CD4-positive, alpha-beta T cell treated with Interleukin-6 for 4 hours (primary cell): Measurements from ENCODE around the gene FIBIN.
"Not testable (repeated sequence)": the region's sequence is repeated elsewhere in the genome, so short reads cannot be mapped to it uniquely, and the experiment has no call there.

Experiments used
- DNase-seq: peaks from one replicate; pipeline ENCODE4 v3.0.0-alpha.2; 2020; ENCODE audit warnings: mixed read lengths

Gene FIBIN

DNA sequence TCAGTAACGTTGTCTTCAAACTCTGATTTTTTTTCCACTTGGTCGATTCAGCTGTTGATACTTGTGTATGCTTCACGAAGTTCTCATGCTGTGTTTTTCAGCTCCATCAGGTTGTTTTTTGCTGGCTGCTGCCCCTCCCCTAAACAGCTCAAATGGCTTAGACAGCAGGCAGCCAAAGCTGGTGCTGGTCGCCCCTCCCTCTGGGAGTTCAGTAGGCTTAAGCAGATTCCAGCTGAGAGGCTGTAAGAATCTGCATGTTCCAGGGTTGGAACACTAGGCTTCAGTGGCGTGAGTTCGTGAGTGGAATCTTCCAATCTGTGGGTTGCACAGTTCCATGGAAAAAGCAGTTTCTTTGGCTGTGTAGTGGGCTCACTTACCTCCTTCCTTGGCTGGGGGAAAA lies 10.3 kb upstream of the FIBIN start:
- no peak for DNase-seq

DNA sequence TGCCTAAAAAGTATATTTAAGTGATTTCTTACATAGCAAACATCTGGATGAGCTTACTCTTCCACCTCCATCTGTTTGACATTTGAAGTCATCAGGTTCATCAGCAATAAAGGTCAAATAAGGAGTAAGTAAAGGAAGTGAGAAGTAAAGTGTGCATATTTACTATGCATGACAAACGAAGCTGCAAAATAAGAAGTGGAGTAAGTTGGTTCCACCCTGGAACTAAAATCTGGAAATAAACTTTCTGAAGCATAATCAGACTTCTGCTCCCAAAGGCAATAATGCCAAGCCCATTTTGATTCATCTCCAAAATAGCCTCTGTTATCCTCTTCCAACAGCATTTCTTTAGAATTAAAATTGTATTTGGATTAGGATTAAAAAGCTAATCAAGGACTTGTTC lies 8.4 kb upstream of the FIBIN start:
- no peak for DNase-seq

DNA sequence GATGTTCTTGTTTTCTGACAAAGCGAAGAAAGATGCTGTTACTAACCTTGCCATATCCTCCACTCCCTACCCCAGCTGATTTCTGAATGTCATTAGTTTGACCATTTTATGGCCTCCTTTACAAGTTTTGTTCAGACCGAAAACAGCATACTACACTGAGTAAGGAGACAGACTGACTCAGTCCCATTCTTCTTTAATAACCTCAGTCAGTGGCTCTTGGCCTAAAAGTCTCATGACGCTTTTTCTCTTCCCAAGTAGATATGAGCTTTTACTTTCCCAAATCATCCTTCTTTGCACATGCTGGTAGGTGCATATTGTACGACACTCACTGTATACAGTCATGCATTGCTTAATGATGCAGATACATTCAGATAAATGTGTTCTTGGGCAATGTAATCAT lies 8.0 kb upstream of the FIBIN start:
- no peak for DNase-seq

DNA sequence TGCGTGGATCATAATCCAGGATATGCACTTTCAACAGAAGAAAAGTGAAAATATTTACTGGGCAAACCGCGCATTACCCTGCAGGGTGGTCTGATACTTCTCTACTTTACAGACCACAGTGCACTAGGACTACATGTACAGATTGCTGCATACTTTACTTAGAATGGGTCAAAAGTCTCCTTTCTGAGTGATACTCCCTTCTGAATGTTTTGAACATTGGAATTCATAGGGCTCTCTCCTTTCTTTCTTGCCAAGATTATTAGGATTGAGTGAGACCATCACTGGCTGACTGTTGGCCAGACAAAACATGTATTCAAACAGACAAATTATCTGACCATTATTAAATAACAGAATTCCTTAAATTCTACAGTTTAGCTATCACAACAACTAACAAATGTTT lies 6.6 kb upstream of the FIBIN start:
- no peak for DNase-seq

DNA sequence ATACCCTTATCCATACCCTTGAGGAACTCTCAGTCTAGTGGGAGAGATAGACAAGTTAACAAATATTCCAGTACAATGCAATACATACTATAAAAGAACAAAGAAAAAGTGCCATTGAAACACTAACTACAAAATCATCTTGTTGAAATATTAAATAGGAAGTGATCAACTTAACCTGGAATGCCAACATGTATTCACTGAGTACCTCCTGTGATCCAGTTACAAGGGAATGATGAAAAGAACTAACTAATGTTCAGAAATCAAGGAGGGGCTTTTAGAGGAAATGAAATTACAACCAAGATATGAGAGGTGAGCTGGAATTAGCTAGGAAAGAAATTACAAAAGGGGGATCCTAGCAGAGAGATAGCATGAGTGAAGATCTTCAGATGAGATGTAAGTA lies 6.2 kb upstream of the FIBIN start:
- DNase-seq, result no peak

DNA sequence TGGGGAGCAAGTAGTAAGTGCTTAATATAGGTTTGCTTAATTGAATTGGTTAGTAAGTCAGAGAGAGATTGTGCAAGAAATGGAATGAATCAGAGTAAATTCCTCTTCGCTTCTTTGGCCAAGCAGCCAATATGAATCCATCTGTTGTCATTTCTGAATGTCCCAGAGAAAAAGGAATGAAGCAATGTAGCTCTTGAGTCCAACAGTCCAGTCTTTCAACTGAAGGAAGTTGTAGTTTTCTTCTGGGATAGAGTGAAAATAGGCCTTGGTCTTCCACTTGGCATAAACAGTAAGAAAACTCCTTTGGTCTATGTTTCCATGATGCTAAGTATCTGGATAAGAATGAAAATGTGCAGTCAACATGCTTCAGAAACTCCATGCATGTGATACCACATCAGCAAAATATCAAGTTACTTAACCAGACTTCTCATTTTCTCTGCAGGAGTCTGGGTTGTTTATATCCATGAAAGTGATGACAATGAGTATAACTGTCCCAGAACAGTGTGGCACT lies 1.8 kb upstream of the FIBIN start:
- no peak for DNase-seq

DNA sequence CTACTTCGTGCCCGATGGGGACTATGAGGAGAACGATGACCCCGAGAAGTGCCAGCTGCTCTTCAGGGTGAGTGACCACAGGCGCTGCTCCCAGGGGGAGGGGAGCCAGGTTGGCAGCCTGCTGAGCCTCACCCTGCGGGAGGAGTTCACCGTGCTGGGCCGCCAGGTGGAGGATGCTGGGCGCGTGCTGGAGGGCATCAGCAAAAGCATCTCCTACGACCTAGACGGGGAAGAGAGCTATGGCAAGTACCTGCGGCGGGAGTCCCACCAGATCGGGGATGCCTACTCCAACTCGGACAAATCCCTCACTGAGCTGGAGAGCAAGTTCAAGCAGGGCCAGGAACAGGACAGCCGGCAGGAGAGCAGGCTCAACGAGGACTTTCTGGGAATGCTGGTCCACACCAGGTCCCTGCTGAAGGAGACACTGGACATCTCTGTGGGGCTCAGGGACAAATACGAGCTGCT lies 751 bp downstream of the FIBIN start:
- DNase-seq, result no peak

DNA sequence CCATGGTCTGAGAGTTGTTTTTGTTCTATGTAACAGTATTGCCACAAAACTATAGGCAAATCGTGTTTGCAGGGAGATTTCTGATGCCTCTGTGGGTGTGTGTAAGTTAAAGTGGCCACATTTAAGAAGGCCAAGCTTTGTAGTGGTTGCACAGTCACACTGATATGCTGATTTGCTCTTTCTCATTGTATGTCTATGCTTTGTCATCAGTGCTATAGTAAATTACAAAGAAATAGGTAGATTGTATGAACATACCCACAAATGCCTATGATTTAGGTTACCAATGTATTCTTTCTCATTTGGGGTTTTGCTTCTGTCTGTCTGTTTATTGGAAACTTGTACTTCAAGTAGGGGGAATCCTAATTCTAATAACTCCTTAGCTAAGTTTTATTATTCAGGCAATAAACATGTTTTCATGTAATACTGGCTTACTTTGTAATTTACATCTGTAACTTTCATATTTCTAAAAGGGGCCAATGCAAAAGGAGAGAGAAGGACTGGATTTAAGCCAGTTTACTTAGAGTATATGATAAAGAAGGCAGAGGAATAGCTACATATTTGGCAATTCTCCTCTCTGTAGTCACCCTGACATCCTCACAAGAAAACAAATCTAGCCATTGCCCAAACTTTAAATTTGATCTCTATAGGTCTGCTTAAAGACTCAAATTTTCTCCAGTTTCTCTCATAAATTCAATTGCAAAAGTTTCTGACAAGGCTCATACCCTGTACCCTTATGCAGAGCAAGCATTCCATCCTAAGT lies 2.0 kb downstream of the FIBIN start:
- no peak for DNase-seq

DNA sequence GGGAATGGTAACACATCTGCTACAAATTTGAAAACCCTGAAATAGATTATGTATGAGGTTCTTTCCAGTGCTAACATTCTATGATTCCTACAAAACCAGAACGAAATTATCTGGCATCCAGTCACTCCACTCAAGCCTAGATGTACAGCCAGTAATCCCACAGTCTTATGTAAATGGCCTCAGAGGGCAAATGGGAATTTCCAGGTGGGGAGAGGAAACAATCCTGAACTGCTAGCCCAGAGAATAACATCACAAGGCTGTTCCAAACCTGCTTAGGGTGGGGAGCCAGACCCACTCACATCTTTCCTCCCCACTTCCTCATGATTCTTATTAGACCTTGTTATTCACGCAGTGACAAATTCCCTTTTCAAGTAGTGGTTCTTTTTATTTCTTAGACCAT lies 3.5 kb downstream of the FIBIN start:
- no peak for DNase-seq

DNA sequence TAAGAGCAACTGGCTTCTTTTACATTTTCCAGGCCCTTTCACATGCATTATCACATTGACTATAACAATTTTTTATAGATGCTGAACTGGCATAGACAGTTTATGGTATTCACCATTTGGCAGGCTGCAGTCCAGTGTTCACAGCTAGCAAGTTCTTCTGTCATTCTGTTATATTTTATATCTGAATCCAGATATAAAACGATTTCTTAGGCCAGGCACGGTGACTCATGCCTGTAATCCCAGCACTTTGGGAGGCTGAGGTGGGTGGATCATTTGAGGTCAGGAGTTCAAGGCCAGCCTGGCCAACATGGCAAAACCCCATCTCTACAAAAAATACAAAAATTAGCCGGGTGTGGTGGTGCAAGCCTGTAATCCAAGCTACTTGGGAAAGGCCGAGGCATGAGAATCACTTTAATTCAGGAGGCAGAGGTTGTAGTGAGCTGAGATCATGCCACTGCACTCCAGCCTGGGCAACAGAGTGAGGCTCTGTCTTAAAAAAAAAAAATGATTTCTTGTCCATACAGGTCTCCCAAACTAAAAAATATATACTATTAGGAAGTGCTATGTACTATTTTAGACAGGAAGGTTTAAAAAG lies 7.3 kb downstream of the FIBIN start:
- DNase-seq, result not testable (repeated sequence)

DNA sequence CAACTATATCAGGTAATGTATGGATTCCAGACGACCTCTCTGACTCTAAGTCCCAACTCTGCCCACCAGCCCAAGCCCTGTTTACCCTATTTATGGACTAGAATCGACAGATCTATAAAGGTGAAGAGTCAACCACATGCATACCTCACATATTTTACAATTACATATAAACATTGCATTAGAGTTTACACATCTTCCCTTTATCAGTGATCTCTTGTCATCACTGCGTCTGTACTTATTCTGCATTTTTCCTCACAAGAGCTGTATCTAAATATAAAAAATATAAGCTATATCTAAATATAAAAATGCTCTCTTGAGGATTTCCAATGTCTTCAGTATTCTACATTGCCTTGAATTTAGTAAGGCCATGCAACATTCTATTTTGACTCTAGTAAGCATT lies 8.5 kb downstream of the FIBIN start:
- no peak for DNase-seq

DNA sequence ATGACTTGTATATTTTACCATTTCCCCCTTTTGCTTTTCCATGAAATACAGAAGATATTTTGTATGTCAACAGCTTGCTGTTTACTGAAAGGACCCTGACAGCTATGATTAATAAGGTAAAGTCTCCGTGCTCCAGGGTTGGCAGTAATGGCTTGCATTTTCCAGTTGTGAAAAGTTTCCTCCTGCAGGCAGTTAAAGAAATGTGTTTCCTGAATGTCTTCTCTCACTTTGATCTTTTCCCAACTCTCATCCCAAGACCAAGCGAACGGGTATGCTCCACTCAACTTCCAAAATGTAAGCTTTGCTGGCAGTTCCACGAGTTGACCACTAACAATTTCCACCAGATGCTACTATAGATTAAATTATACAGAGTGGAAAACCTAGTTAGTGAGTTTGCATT lies 8.9 kb downstream of the FIBIN start:
- no peak for DNase-seq

DNA sequence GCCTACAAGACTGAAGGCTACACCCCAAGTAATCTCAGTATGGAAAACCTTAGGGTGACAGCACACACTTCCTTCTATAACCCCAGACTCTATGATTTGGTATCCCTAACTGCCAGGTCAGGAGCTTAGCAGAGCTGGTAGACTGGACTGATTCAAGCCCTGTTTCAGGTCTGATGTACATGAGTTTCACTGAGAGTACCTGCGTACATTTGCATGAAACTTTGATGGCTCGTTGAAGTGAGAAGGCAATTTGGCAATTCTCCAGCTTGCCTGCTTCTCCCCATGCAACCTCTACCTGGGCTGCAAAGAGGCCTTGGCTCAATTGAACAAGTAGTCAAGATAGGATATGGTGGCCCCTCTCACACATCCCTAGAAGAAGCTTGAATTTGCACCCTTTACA lies 10.2 kb downstream of the FIBIN start:
- DNase-seq, result no peak

DNA sequence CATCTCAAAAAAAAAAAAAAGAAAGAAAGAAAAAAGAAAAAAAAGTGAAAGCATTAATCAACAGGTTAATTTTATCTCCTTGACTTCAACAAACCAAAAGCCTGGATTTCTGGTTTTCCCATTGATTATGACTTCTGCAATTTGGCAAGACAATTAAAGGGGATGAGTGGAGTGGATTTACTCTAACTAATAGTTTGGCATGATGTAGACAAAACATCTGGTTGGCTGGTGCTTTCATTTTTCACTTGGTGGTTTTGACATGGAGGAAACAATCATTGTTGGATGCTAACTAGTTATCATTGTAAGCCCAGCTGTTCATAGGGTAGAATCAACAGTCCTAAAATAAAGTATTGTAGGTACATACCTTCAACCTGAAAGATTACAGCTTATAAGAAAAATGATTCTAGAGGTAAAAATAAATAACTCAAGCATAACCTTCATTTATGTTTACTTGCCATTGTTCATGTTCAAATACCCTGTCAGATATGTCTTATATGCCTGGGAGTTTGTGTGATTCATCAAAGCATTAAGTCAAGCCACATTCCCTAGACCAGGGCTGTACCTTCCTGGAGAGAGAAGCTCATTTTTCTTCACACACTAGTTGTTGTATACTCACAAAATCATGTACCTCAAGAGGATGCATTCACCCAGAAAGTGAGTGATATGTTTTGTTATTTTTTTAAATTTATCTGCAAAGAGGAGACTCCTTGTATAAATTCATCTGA lies 15.1 kb downstream of the FIBIN start:
- no peak for DNase-seq

DNA sequence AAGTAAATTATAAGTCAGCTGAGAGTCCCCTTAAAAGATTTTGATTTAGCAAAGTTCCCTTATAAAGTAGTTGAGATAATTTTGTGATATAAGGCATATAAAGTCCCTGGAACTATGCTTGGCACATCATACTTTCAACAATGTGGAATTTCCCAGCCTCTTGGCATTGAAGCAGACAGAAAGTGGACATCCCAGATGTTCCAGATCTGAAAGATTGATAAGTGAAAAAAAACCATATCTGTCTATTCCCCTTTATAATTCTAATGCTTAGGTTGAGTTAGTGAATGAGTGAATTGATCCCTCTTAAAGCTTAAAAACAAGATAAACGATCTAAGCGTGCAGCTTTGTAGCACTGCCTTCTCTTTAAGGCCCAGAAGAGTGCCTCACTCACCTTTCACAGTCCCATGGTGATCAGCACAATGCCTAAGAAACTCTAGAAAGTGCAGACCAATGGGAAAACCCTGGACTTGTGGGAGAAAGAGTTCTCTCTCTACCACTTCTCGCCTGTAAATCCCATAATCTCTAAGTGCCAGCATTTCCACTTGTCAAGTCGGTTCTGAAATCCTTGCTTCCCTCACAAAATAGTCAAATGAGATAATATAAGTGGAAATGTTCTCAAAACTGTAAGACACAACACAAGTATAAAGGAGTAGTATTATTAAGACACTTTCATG lies 17.8 kb downstream of the FIBIN start:
- no peak for DNase-seq

DNA sequence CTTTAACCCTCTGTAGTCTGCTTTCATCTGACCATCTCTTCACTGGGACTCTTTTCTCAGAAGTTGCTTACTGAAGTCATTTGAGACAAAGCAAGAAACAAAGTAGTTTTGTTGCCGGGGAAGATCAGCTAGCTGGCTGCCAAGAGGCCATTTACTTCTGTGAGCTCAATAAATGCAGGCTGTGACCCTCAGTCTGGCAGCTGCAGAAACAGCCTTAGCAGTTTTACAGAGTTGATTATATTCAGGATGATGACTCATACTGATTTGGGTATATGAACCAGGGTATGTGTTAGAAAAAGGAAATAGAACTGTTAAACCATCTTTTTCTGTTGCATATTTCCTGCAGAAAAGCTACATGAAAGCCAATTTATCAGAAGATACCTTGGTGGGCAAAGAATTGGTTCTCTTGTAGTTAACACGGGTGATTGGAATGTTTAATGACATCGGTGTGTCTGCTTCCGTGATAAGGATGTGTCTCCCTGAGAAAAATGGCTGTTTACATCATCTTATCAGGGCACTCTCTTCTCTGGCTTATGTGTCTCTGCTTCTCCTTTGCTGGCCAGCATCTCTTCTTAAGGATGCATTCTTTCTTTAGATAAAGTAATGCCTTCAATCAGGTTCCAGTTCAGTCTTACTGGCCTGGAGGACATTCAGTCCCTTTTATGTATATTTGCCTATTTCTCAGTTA lies 18.5 kb downstream of the FIBIN start:
- no peak for DNase-seq

DNA sequence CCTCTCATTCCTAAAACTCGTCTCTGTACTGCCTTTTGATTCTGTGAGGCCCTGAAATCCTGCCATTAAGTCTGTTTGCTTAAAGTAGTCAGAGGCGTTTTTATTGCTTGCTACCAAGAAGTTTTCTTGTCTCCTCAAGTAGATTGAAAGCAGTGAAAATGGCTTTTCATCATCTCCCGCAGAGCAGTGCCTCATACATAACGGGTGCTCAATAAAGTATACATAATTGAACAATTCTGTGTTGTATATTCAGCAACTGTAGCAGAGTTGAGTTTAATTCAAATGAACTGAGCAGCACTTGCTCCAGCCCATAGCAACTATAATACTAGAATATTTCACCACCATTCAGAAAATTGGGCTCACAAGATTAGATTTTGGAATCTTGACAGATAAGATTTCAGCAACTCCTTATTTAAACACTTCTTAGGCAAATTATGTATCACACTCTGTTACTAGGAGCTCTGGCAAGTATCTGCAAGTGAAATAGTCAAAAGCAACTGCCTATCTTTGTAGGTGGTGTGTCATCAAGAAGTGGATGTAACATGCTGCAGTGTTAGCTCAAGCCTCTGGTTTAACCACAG lies 20.0 kb downstream of the FIBIN start:
- no peak for DNase-seq

DNA sequence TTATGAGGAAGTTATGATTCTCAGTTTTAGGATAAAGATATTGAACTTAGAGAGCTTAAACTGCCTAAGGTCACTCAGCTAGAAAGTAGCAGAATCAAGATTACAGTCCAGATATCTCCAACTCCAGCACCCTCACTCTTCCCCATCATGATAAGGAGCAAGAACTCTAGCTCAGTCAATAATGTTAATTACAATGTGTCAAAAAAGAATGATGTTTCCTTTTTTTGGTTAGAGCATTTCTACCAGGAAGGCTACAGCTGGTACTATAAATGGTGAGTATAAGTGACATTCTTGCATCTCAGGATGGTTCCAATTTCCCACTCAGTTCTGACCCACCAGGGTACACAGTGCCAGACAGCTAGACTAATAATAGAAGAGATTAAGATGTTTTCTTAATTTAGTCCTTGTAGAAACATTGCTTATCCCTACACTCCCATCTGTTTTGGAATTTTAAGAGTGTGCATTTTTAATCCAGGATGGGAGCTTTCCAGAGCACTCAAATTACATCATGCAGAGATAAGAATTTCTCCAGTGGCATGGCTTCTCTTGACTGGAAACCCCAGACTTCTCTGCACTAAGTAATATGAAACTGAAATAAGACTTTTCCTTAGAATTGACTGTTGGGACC lies 25.1 kb downstream of the FIBIN start:
- DNase-seq, result no peak

DNA sequence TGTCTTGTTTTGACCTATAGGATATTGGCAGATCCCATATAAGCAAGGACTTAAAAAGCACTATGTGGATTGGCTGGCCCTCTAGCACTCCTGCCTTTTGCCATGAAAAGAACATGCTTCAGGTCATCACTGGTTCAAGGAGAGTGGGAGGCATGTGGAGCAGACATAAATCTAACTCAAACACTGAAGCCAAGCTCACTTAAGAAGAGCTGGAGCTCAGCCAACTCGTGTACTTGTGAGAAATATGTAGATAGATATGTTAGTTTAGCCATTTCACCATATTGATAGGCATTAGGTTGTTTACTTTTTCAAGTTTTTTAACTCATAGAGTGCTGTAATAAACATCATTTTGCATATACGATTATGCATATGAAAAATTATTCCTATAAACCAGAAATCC lies 26.8 kb downstream of the FIBIN start:
- DNase-seq, result no peak

DNA sequence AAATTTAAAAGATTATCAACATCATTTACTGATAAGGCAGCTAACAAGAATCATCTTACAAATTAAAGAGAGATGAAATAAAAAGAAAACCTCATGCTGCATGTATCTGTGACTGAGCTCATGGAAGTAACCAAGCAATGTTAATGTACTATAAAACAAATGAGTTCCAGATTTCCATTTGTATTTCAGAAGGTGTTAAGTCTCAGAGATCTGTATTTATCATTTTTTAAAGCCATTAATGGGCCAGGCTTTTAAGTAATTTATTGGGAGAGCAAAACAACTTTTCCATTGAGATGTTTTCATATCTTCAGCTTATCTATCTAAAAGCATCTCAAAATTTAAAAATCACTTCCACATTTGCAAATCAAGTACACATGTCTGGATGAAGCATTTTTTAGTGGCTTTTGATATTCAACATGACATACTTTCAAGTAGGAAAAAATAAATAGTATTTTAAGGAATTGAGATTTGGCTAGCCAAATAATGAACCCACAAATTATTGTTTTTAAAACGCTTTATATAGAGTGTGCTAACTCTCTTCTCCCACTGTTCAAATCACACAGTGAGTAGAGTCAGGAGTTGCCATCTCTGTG lies 28.8 kb downstream of the FIBIN start:
- DNase-seq, result no peak

DNA sequence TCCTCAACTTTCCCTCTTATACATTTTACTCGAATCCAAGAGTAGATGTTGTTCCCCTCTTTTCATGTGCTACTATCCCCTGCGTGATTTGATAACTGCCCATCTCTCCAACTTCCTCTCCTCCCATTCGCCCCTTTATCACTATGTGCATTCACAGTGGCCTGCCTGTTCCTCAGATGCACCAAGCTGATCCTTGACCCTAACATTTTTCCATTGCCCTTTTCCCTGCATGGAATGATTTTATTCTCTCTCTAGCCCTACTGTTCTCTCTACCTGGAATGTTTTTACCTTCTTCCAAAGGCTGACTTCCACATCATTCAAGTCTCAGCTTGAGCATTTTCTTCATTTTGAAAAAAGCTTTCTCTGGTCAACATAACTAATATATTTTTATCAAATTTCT lies 31.0 kb downstream of the FIBIN start:
- no peak for DNase-seq
